A673 (cell line): ENCODE measurements around the gene ZC3H7B.

Experiments used
- CTCF ChIP-seq: fragments of 300-800, 200-600 bp; sonication (generic); conservative IDR thresholded peaks from 2 replicates; pipeline ENCODE4 v1.5.1; 2017; ENCODE audit warnings: low read depth, mild to moderate bottlenecking, antibody characterized with exemption, low read length, moderate library complexity, mixed read lengths
- EZH2 ChIP-seq: fragments of 200-600 bp; sonication (generic); IDR thresholded peaks from 2 replicates; pipeline ENCODE4 v1.6.1; 2017; ENCODE audit warnings: borderline replicate concordance, low read depth, mild to moderate bottlenecking, mixed read lengths, antibody characterized with exemption, low read length; ENCODE audit not compliant: poor library complexity, severe bottlenecking

- TF ChIP-seq CTCF (no peak), EZH2 (no peak)
Measured at GRCh38 chr22:41369424-41369745, 68.1 kb downstream of the ZC3H7B start.
